IMR-90 (cell line): ENCODE measurements around the gene LAMB1. TPM values are rescaled to one million over a fixed set of nuclear protein-coding genes. Genes with fewer than 3 reads are reported as not detected.

Experiments used
- ATAC-seq: fragments of 200-7000 bp; cut with Tn5 transposase; 2 replicates; pipeline ENCODE4 v1.9.1; 2020; ENCODE audit warnings: low read depth, mild to moderate bottlenecking, moderate library complexity
- BruUV-seq: library from RNA; stranded (reverse); fragments of 400-500 nt; replicated peaks from 2 replicates; lab custom pipeline; 2021; lab: Mats Ljungman, UMichigan
- CTCF ChIA-PET: fragments of 300-600 bp; formaldehyde crosslinking; extraction: SDS; loops from one replicate; lab custom pipeline; 2021; ENCODE audit warnings: antibody characterized with exemption; lab: Yijun Ruan, JAX
- POLR2A ChIA-PET: fragments of 300-600 bp; sonication (Branson Sonifier 250); formaldehyde crosslinking; loops from one replicate; lab custom pipeline; 2022; ENCODE audit warnings: antibody characterized with exemption; ENCODE audit not compliant: unreplicated experiment; lab: Charles Lee
- DNase-seq: peaks from one replicate; pipeline ENCODE4 v3.0.0; 2013
- H2AFZ ChIP-seq: replicated peaks from 2 replicates; pipeline ENCODE3; 2013; ENCODE audit warnings: low read length, mild to moderate bottlenecking; ENCODE audit not compliant: poor library complexity
- H2AK5ac ChIP-seq: 2 replicates; pipeline ENCODE4 v1.6.1; 2013; ENCODE audit warnings: low read depth, low read length, inconsistent platforms
- H2AK9ac ChIP-seq: replicated peaks from 2 replicates; pipeline ENCODE3; 2013; ENCODE audit warnings: mild to moderate bottlenecking, low read depth, low read length, moderate library complexity; ENCODE audit not compliant: poor library complexity
- H2BK120ac ChIP-seq: 2 replicates; pipeline ENCODE4 v1.6.1; 2013; ENCODE audit warnings: low read depth, low read length, inconsistent platforms
- H2BK15ac ChIP-seq: 3 replicates; pipeline ENCODE4 v1.6.1; 2013; ENCODE audit warnings: low read depth, low read length, inconsistent platforms
- H2BK20ac ChIP-seq: 2 replicates; pipeline ENCODE4 v1.6.1; 2013; ENCODE audit warnings: low read depth, mild to moderate bottlenecking, inconsistent platforms, low read length, moderate library complexity
- H2BK5ac ChIP-seq: 2 replicates; pipeline ENCODE4 v1.6.1; 2013; ENCODE audit warnings: mild to moderate bottlenecking, low read depth, low read length, inconsistent platforms; ENCODE audit not compliant: poor library complexity, severe bottlenecking
- H3K14ac ChIP-seq: replicated peaks from 2 replicates; pipeline ENCODE4 v1.6.1; 2013; ENCODE audit warnings: low read depth, low read length, inconsistent platforms
- H3K18ac ChIP-seq: 2 replicates; pipeline ENCODE4 v1.6.1; 2013; ENCODE audit warnings: low read depth, low read length, control low read depth
- H3K23ac ChIP-seq: 2 replicates; pipeline ENCODE4 v1.6.1; 2013; ENCODE audit warnings: low read depth, low read length, inconsistent platforms
- H3K27ac ChIP-seq: 2 replicates; pipeline ENCODE4 v1.5.1; 2013; ENCODE audit warnings: mild to moderate bottlenecking, control low read depth, low read length; ENCODE audit not compliant: insufficient read depth
- H3K27me3 ChIP-seq: 2 replicates; pipeline ENCODE4 v1.6.1; 2013; ENCODE audit warnings: low read length; ENCODE audit not compliant: control insufficient read depth, insufficient read depth
- H3K36me3 ChIP-seq: 2 replicates; pipeline ENCODE4 v1.6.1; 2013; ENCODE audit warnings: low read length, mixed read lengths; ENCODE audit not compliant: control insufficient read depth, insufficient read depth
- H3K4ac ChIP-seq: 2 replicates; pipeline ENCODE4 v1.6.1; 2013; ENCODE audit warnings: low read depth, low read length, inconsistent platforms
- H3K4me1 ChIP-seq: 2 replicates; pipeline ENCODE4 v1.6.1; 2013; ENCODE audit warnings: low read length, mixed read lengths; ENCODE audit not compliant: control insufficient read depth, insufficient read depth
- H3K4me2 ChIP-seq: 2 replicates; pipeline ENCODE4 v1.6.1; 2013; ENCODE audit warnings: low read depth, mild to moderate bottlenecking, control low read depth, low read length, moderate library complexity
- H3K4me3 ChIP-seq: 2 replicates; pipeline ENCODE4 v1.5.1; 2013; ENCODE audit warnings: low read depth, mild to moderate bottlenecking, control low read depth, low read length, moderate library complexity; ENCODE audit not compliant: insufficient read depth
- H3K56ac ChIP-seq: 2 replicates; pipeline ENCODE4 v1.6.1; 2013; ENCODE audit warnings: low read length, inconsistent platforms; ENCODE audit not compliant: insufficient read depth; ENCODE audit errors: extremely low read depth
- H3K79me1 ChIP-seq, 2 experiments: 2 replicates each; pipeline ENCODE4 v1.6.1; 2013; ENCODE audit warnings: low read length in 2 of 2, inconsistent platforms in 1 of 2, low read depth in 1 of 2
- H3K9ac ChIP-seq: 2 replicates; pipeline ENCODE4 v1.6.1; 2013; ENCODE audit warnings: low read depth, low read length, control low read depth
- H3K9me1 ChIP-seq: 2 replicates; pipeline ENCODE4 v1.6.1; 2013; ENCODE audit warnings: low read length, inconsistent platforms; ENCODE audit not compliant: insufficient read depth
- H3K9me3 ChIP-seq: 2 replicates; pipeline ENCODE4 v1.6.1; 2013; ENCODE audit warnings: low read length; ENCODE audit not compliant: control insufficient read depth, insufficient read depth
- H4K20me1 ChIP-seq: 2 replicates; pipeline ENCODE4 v1.6.1; 2013; ENCODE audit warnings: low read length, inconsistent platforms; ENCODE audit not compliant: insufficient read depth
- H4K5ac ChIP-seq: 2 replicates; pipeline ENCODE4 v1.6.1; 2013; ENCODE audit warnings: mild to moderate bottlenecking, low read depth, low read length, control low read depth
- H4K8ac ChIP-seq, 2 experiments: 2 replicates each; pipeline ENCODE4 v1.6.1; 2013; ENCODE audit warnings: low read depth in 2 of 2, low read length in 2 of 2, control low read depth in 1 of 2, inconsistent platforms in 1 of 2
- H4K91ac ChIP-seq: 2 replicates; pipeline ENCODE4 v1.6.1; 2013; ENCODE audit warnings: low read depth, low read length, inconsistent platforms; ENCODE audit not compliant: insufficient read depth
- MAFK ChIP-seq: IDR thresholded peaks from 2 replicates; pipeline ENCODE4 v1.6.1; 2012; ENCODE audit warnings: low read depth, low read length, improper control_type of control experiment
- USF2 ChIP-seq: fragments of 150-350 bp; IDR thresholded peaks from 2 replicates; pipeline ENCODE4 v1.6.1; 2017; ENCODE audit warnings: mild to moderate bottlenecking, antibody characterized with exemption, low read length, low read depth
- WGBS, 2 experiments: methylation state at CpG; one replicate each; pipeline versions ENCODE4 v1.1.5 to v1.1.7; 2013; ENCODE audit warnings: missing lambda C conversion rate in 2 of 2; ENCODE audit not compliant: insufficient read length in 1 of 2; ENCODE audit errors: extremely low coverage in 2 of 2; 5-methylcytosine and 5-hydroxymethylcytosine counted together
- dilution Hi-C: fragments of 300-500 bp; cut with HindIII; formaldehyde crosslinking; loops from one replicate; pipeline ENCODE4 v1.14.3; 2018; ENCODE audit warnings: low sequenced_read_pairs; ENCODE audit not compliant: unreplicated experiment
- in situ Hi-C: fragments of 300-500 bp; cut with MboI; formaldehyde crosslinking; loops from 3 replicates; pipeline ENCODE4 v1.14.3; 2019; ENCODE audit warnings: low sequenced_read_pairs, inconsistent platforms, mixed read lengths
- intact Hi-C: fragments of 100-400 bp; cut with micrococcal nuclease; formaldehyde crosslinking; loops from 2 replicates; pipeline ENCODE4 v1.10.0; 2022
- polyA plus RNA-seq, 3 experiments: library from polyadenylated mRNA; depleted of rRNA; stranded (reverse); fragments of >200 nt; gene quantifications; 2 replicates each; pipeline ENCODE4 v1.2.3, GENCODE V29; 2012; ENCODE audit warnings: low replicate concordance in 1 of 3
- total RNA-seq: library from RNA; depleted of rRNA; stranded (reverse); fragments of >200 nt; gene quantifications from 2 replicates; pipeline ENCODE4 v1.2.3, GENCODE V29; 2012

The LAMB1 gene
- total and polyA plus RNA-seq, 2 of the 4 experiments (the other 2 are of a cell fraction) = 114 to 117 TPM

- Histone ChIP-seq H3K23ac (no peak overlapping the region), H4K8ac (no peak overlapping the region), H3K4me3 (no peak overlapping the region), H2AFZ (no peak overlapping the region), H4K5ac (no peak overlapping the region), H4K20me1 (peaks cover 17% of the 10 kb centered on the region), H2BK120ac (no peak overlapping the region), H3K9me1 (peaks cover 23% of the 10 kb centered on the region), H3K9me3 (no peaks in the 10 kb centered on the region), H3K14ac (no peak overlapping the region), H3K27me3 (no peaks in the 10 kb centered on the region), H3K79me1 (peaks cover 4 to 49% of the 10 kb centered on the region in 2 experiments; a peak in 2 of 4 replicates), H2BK5ac (no peak overlapping the region), H4K91ac (no peak overlapping the region), H2AK5ac (no peak overlapping the region), H3K4me1 (peaks cover 7% of the 10 kb centered on the region), H3K36me3 (peaks cover 58% of the 10 kb centered on the region), H2AK9ac (no peak overlapping the region), H3K18ac (no peak overlapping the region; the same call in 1 of the 2 replicates), H3K56ac (no peak overlapping the region), H3K27ac (no peak overlapping the region), H3K4ac (no peak overlapping the region), H2BK20ac (no peak overlapping the region), H2BK15ac (no peak overlapping the region), H3K4me2 (peak overlapping the region; percentile 13; the same call in 1 of the 2 replicates), H3K9ac (no peak overlapping the region)
- peak; percentile 39; the same call in 1 of the 2 replicates for TF ChIP-seq MAFK
- no peak for TF ChIP-seq USF2
- in situ Hi-C loops = no loop called here
- dilution Hi-C loops = no loop called here
- WGBS, 2 experiments = no CpG with 5 or more reads among the region's 3 CpGs
- DNase-seq (no peak), ATAC-seq (no peak)
- intact Hi-C loops = no loop called here
- BruUV-seq = no TSS peak
- CTCF ChIA-PET = no interaction called here
- POLR2A ChIA-PET = no interaction called here
Observed at GRCh38 chr7:107971100-107971499, 31.9 kb downstream of the LAMB1 start.
